Measurements from ENCODE around the gene HS3ST4. TPM values are rescaled to one million over a fixed set of nuclear protein-coding genes. Genes with fewer than 3 reads are reported as not detected.

Gene HS3ST4
- total and polyA plus RNA-seq, 2 of the 8 experiments (the other 6 are each of a cell fraction or from before 2014, with no cell fraction given): 1.9 to 3.3 TPM

DNA sequence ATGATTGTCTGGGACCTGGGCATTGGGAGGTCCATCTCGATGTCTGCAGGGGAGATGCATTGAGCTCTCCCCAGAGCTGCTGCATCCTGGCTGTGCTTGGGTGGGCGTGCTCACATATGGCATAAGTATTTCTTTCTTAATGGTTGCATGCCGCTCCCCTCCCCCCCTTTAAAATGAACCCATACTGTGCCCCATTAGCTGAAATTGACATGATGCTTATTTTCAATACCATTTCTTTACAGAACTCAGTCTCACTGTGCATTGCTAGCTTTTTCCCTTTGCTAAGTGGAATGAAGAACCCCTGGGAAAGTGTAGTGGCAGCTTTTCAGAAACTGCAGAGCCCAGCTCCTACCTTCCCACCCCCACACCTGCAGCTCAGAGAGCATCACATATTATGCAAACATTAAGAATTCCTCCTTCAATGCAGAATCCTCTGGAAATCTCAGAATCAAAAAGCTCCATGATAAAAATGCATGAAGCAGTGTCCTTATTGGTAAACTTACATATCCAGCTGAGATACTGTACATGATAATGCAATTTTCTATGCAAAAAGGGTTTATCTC lies 56.4 kb downstream of the HS3ST4 start (continued):
- TF ChIP-seq, protein P1, sequence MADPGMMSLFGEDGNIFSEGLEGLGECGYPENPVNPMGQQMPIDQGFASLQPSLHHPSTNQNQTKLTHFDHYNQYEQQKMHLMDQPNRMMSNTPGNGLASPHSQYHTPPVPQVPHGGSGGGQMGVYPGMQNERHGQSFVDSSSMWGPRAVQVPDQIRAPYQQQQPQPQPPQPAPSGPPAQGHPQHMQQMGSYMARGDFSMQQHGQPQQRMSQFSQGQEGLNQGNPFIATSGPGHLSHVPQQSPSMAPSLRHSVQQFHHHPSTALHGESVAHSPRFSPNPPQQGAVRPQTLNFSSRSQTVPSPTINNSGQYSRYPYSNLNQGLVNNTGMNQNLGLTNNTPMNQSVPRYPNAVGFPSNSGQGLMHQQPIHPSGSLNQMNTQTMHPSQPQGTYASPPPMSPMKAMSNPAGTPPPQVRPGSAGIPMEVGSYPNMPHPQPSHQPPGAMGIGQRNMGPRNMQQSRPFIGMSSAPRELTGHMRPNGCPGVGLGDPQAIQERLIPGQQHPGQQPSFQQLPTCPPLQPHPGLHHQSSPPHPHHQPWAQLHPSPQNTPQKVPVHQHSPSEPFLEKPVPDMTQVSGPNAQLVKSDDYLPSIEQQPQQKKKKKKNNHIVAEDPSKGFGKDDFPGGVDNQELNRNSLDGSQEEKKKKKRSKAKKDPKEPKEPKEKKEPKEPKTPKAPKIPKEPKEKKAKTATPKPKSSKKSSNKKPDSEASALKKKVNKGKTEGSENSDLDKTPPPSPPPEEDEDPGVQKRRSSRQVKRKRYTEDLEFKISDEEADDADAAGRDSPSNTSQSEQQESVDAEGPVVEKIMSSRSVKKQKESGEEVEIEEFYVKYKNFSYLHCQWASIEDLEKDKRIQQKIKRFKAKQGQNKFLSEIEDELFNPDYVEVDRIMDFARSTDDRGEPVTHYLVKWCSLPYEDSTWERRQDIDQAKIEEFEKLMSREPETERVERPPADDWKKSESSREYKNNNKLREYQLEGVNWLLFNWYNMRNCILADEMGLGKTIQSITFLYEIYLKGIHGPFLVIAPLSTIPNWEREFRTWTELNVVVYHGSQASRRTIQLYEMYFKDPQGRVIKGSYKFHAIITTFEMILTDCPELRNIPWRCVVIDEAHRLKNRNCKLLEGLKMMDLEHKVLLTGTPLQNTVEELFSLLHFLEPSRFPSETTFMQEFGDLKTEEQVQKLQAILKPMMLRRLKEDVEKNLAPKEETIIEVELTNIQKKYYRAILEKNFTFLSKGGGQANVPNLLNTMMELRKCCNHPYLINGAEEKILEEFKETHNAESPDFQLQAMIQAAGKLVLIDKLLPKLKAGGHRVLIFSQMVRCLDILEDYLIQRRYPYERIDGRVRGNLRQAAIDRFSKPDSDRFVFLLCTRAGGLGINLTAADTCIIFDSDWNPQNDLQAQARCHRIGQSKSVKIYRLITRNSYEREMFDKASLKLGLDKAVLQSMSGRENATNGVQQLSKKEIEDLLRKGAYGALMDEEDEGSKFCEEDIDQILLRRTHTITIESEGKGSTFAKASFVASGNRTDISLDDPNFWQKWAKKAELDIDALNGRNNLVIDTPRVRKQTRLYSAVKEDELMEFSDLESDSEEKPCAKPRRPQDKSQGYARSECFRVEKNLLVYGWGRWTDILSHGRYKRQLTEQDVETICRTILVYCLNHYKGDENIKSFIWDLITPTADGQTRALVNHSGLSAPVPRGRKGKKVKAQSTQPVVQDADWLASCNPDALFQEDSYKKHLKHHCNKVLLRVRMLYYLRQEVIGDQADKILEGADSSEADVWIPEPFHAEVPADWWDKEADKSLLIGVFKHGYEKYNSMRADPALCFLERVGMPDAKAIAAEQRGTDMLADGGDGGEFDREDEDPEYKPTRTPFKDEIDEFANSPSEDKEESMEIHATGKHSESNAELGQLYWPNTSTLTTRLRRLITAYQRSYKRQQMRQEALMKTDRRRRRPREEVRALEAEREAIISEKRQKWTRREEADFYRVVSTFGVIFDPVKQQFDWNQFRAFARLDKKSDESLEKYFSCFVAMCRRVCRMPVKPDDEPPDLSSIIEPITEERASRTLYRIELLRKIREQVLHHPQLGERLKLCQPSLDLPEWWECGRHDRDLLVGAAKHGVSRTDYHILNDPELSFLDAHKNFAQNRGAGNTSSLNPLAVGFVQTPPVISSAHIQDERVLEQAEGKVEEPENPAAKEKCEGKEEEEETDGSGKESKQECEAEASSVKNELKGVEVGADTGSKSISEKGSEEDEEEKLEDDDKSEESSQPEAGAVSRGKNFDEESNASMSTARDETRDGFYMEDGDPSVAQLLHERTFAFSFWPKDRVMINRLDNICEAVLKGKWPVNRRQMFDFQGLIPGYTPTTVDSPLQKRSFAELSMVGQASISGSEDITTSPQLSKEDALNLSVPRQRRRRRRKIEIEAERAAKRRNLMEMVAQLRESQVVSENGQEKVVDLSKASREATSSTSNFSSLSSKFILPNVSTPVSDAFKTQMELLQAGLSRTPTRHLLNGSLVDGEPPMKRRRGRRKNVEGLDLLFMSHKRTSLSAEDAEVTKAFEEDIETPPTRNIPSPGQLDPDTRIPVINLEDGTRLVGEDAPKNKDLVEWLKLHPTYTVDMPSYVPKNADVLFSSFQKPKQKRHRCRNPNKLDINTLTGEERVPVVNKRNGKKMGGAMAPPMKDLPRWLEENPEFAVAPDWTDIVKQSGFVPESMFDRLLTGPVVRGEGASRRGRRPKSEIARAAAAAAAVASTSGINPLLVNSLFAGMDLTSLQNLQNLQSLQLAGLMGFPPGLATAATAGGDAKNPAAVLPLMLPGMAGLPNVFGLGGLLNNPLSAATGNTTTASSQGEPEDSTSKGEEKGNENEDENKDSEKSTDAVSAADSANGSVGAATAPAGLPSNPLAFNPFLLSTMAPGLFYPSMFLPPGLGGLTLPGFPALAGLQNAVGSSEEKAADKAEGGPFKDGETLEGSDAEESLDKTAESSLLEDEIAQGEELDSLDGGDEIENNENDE (IDR thresholded peaks at IDR 0.05; ENCODE audit: insufficient replicate concordance, low read length): no peak
- TF ChIP-seq POLR2AphosphoS5 (IDR thresholded peaks at IDR 0.05; ENCODE audit: low read depth, low read length): no peak
- no peak for TF ChIP-seq CBX8 (IDR thresholded peaks at IDR 0.05; ENCODE audit: borderline replicate concordance, low read depth, low read length)
- TF ChIP-seq EZH2 (IDR thresholded peaks at IDR 0.05; ENCODE audit: low read depth, low read length, severe bottlenecking): no peak
- no peak for TF ChIP-seq CEBPB (IDR thresholded peaks at IDR 0.05; ENCODE audit: low read depth, low read length)
- TF ChIP-seq, protein P2, sequence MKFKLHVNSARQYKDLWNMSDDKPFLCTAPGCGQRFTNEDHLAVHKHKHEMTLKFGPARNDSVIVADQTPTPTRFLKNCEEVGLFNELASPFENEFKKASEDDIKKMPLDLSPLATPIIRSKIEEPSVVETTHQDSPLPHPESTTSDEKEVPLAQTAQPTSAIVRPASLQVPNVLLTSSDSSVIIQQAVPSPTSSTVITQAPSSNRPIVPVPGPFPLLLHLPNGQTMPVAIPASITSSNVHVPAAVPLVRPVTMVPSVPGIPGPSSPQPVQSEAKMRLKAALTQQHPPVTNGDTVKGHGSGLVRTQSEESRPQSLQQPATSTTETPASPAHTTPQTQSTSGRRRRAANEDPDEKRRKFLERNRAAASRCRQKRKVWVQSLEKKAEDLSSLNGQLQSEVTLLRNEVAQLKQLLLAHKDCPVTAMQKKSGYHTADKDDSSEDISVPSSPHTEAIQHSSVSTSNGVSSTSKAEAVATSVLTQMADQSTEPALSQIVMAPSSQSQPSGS (IDR thresholded peaks at IDR 0.05; ENCODE audit: low read length): no peak
- no peak for TF ChIP-seq FOSL1 (IDR thresholded peaks at IDR 0.05; ENCODE audit: insufficient read depth, low read depth, low read length)
- TF ChIP-seq SIX5 (IDR thresholded peaks at IDR 0.05; ENCODE audit: low read depth, low read length): no peak
- TF ChIP-seq NANOG (IDR thresholded peaks at IDR 0.05; ENCODE audit: insufficient read depth, low read depth, low read length, poor library complexity, severe bottlenecking): no peak
